Smooth muscle cell (in vitro differentiated cells): ENCODE results near the gene SLC24A4. TPM values are rescaled to one million over a fixed set of nuclear protein-coding genes. Genes with fewer than 3 reads are reported as not detected.

Source experiments
- DNase-seq: peaks from one replicate; lab custom pipeline; 2025; ENCODE audit not compliant: unreplicated experiment; lab: John Stamatoyannopoulos, UW
- H2AFZ ChIP-seq: fragments of 200-600 bp; sonication (generic); 2 replicates; pipeline ENCODE4 v1.6.0; 2016; ENCODE audit warnings: antibody characterized with exemption, low read depth, mild to moderate bottlenecking
- H3F3A ChIP-seq: fragments of 200-600 bp; sonication (generic); 2 replicates; pipeline ENCODE4 v1.6.0; 2017; ENCODE audit warnings: antibody characterized with exemption, low read depth
- H3K27ac ChIP-seq: fragments of 200-600 bp; sonication (generic); 2 replicates; pipeline ENCODE4 v1.5.1; 2016; ENCODE audit warnings: low read depth, mild to moderate bottlenecking
- H3K27me3 ChIP-seq: fragments of 200-600 bp; sonication (generic); 2 replicates; pipeline ENCODE4 v1.6.1; 2016; ENCODE audit warnings: low read depth, mild to moderate bottlenecking
- H3K36me3 ChIP-seq: fragments of 200-600 bp; sonication (generic); 2 replicates; pipeline ENCODE4 v1.5.1; 2016; ENCODE audit warnings: low read depth
- H3K4me1 ChIP-seq: fragments of 200-600 bp; sonication (generic); 2 replicates; pipeline ENCODE4 v1.5.1; 2016; ENCODE audit warnings: low read depth
- H3K4me2 ChIP-seq: fragments of 200-600 bp; sonication (generic); 2 replicates; pipeline ENCODE4 v1.6.0; 2016; ENCODE audit warnings: mild to moderate bottlenecking
- H3K4me3 ChIP-seq: fragments of 200-600 bp; sonication (generic); 2 replicates; pipeline ENCODE4 v1.5.1; 2016; ENCODE audit warnings: mild to moderate bottlenecking
- H3K79me2 ChIP-seq: fragments of 200-600 bp; sonication (generic); 2 replicates; pipeline ENCODE4 v1.6.0; 2016; ENCODE audit warnings: low read depth, mild to moderate bottlenecking
- H3K9ac ChIP-seq: fragments of 200-600 bp; sonication (generic); 2 replicates; pipeline ENCODE4 v1.6.0; 2016; ENCODE audit warnings: low read depth
- H3K9me3 ChIP-seq: fragments of 200-600 bp; sonication (generic); replicated peaks from 2 replicates; pipeline ENCODE4 v1.5.1; 2016; ENCODE audit warnings: low read depth
- H4K20me1 ChIP-seq: fragments of 200-600 bp; sonication (generic); 2 replicates; pipeline ENCODE4 v1.6.0; 2016; ENCODE audit warnings: low read depth
- WGBS: methylation state at CpG from one replicate; pipeline ENCODE4 v1.1.7; 2016; ENCODE audit warnings: low lambda C conversion rate; 5-methylcytosine and 5-hydroxymethylcytosine counted together
- polyA plus RNA-seq: library from polyadenylated mRNA; unstranded; fragments of >200 nt; fragmentation: Nextera tagmentation; extraction: Ambion mirVana; gene quantifications from 2 replicates; pipeline ENCODE4 v1.2.1, GENCODE V29; 2016
- total RNA-seq: library from RNA; depleted of rRNA; stranded (reverse); fragments of >200 nt; gene quantifications from 2 replicates; pipeline ENCODE4 v1.2.3, GENCODE V29; 2014
- TF ChIP-seq, protein P1 (sequence below): fragments of 200-600 bp; sonication (generic); IDR thresholded peaks from 2 replicates; pipeline ENCODE4 v1.5.1; 2017; ENCODE audit warnings: borderline replicate concordance, mild to moderate bottlenecking, antibody characterized with exemption; ENCODE audit not compliant: insufficient read depth, poor library complexity, severe bottlenecking

The SLC24A4 gene
- total and polyA plus RNA-seq, 2 experiments from 2014 or later = 0.58 TPM; not detected in 1

DNA sequence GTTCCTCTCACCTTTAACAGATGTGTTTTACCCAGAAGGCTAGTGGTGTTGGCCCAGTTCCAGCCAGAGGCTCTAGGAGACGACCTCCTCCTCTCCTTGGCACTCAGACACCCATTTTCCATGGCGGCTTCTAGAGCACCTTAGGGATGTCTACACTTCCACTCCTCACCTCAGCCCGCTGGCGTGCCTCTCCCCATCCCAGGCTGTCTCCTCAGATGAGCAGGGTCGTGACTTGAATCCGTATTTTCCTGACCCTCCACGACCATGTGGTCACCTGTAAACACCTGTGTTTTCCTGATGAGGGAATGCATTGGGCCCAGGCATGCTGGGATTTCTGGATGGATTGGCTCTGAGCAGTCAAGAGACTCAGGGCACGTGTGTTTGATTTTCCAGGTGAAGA lies 168.8 kb downstream of the SLC24A4 start:
- TF ChIP-seq, protein P1, sequence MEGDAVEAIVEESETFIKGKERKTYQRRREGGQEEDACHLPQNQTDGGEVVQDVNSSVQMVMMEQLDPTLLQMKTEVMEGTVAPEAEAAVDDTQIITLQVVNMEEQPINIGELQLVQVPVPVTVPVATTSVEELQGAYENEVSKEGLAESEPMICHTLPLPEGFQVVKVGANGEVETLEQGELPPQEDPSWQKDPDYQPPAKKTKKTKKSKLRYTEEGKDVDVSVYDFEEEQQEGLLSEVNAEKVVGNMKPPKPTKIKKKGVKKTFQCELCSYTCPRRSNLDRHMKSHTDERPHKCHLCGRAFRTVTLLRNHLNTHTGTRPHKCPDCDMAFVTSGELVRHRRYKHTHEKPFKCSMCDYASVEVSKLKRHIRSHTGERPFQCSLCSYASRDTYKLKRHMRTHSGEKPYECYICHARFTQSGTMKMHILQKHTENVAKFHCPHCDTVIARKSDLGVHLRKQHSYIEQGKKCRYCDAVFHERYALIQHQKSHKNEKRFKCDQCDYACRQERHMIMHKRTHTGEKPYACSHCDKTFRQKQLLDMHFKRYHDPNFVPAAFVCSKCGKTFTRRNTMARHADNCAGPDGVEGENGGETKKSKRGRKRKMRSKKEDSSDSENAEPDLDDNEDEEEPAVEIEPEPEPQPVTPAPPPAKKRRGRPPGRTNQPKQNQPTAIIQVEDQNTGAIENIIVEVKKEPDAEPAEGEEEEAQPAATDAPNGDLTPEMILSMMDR = no peak
- no peaks in the 10 kb centered on the region for H3K27me3 ChIP-seq
- no peaks in the 10 kb centered on the region for H3K79me2 ChIP-seq
- no peak overlapping the region for H3K4me2 ChIP-seq
- no peak overlapping the region for H2AFZ ChIP-seq
- H3F3A ChIP-seq = peaks cover 12% of the 10 kb centered on the region
- H3K4me3 ChIP-seq = no peak overlapping the region
- H3K4me1 ChIP-seq = no peaks in the 10 kb centered on the region
- no peak overlapping the region for H3K9ac ChIP-seq
- DNase-seq = no peak
- no peaks in the 10 kb centered on the region for H3K9me3 ChIP-seq
- 93% methylated on average over 8 of the region's 8 CpGs for WGBS
- no peaks in the 10 kb centered on the region for H4K20me1 ChIP-seq
- H3K27ac ChIP-seq = no peak overlapping the region
- H3K36me3 ChIP-seq = no peaks in the 10 kb centered on the region

DNA sequence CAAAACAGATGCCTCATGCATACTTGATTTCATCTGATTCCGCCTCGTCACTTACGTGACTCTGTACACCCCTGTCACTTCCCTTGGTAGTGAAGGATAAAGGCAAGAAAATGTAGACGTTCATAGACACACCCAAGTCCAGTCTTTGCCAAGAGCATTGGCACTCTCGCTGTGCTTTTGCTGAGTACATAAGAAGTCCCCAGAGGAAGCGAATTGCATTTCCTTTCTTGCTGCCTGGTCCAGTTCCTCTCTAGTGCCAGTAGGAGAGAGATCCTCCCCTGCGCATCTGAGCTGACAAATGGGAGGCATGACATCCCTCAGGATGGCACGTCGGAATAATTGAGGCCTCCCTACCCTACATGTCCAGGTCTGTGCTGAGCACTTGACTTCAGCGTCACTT lies 169.3 kb downstream of the SLC24A4 start:
- Histone ChIP-seq H3K4me1 (no peaks in the 10 kb centered on the region), H3K79me2 (no peaks in the 10 kb centered on the region), H3K4me2 (no peak overlapping the region), H3K27me3 (no peaks in the 10 kb centered on the region), H3K4me3 (no peak overlapping the region), H3K9ac (no peak overlapping the region), H2AFZ (no peak overlapping the region), H3K36me3 (no peaks in the 10 kb centered on the region), H3K27ac (no peak overlapping the region), H3K9me3 (no peaks in the 10 kb centered on the region), H3F3A (peaks cover 12% of the 10 kb centered on the region), H4K20me1 (no peaks in the 10 kb centered on the region)
- no peak for DNase-seq
- 96% methylated on average over 10 of the region's 10 CpGs for WGBS
- TF ChIP-seq, protein P1 = no peak

DNA sequence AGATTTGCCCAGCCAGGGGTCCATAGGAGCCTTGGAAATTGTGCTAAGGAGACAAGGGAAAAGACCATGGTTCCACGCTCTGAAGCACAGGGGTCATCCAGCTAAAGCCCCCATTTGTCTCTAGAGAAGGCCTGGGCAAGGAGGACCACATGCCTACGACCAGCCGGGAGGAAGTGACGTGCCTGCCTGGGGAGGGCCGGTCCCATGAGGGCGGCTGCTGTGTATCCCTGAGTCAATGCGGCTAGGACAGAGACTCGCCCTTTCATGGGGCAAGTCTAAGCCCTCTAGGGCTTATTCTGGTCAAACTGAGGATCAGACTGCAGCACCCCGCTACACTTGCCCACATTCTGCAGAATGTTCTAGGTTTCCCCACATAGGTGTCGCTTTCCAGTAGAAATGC lies 170.1 kb downstream of the SLC24A4 start:
- Histone ChIP-seq H3K4me2 (no peak overlapping the region), H3F3A (peaks cover 12% of the 10 kb centered on the region), H3K27ac (no peak overlapping the region), H3K79me2 (no peaks in the 10 kb centered on the region), H3K9ac (no peak overlapping the region), H4K20me1 (no peaks in the 10 kb centered on the region), H3K9me3 (no peaks in the 10 kb centered on the region), H3K36me3 (no peaks in the 10 kb centered on the region), H3K27me3 (no peaks in the 10 kb centered on the region), H3K4me1 (no peaks in the 10 kb centered on the region), H3K4me3 (no peak overlapping the region), H2AFZ (no peak overlapping the region)
- WGBS = 93% methylated on average over 10 of the region's 10 CpGs
- DNase-seq = no peak
- TF ChIP-seq, protein P1 = no peak

DNA sequence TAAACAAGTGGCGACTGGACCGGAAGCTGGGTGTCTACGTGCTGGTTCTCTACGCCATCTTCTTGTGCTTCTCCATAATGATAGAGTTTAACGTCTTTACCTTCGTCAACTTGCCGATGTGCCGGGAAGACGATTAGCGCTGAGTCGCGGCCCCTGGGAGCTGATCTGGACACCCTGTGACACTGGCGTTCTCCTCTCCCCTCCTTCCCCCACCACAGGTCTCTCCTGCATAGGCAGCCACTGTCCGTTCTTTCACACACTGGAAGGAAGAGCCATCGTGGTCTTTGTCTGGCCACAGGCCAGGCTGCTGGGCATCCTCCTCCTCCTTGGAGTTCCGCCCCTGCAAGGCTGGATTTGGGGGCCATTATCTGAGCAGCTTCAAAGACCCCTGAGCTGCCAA lies 170.5 kb downstream of the SLC24A4 start:
- H3K27me3 ChIP-seq = no peaks in the 10 kb centered on the region
- 91% methylated on average over 16 of the region's 16 CpGs for WGBS
- DNase-seq = no peak

More for the DNA sequence above, 170.5 kb downstream of the SLC24A4 start:
- H2AFZ ChIP-seq = no peak overlapping the region
- H3K4me3 ChIP-seq = no peak overlapping the region
- no peaks in the 10 kb centered on the region for H3K9me3 ChIP-seq
- no peaks in the 10 kb centered on the region for H3K4me1 ChIP-seq
- TF ChIP-seq, protein P1 = no peak
- H3K4me2 ChIP-seq = no peak overlapping the region
- no peaks in the 10 kb centered on the region for H4K20me1 ChIP-seq
- no peak overlapping the region for H3K27ac ChIP-seq
- no peak overlapping the region for H3K9ac ChIP-seq
- H3F3A ChIP-seq = peaks cover 12% of the 10 kb centered on the region
- no peaks in the 10 kb centered on the region for H3K79me2 ChIP-seq
- no peaks in the 10 kb centered on the region for H3K36me3 ChIP-seq
